Thyroid gland (tissue), 4 donors: Measurements from ENCODE around the gene PIGS. TPM values are rescaled to one million over a fixed set of nuclear protein-coding genes. Genes with fewer than 3 reads are reported as not detected.

Experiments used
- DNase-seq, 2 donors: peaks; one replicate each; pipeline ENCODE4 v3.0.0-alpha.2; 2019
- H3K27ac ChIP-seq, 3 donors: fragments of 200-600 bp; sonication (generic); 1 replicate in 2 of 3; 2 replicates in 1 of 3; pipeline ENCODE4 v1.5.1; 2016 to 2019; ENCODE audit warnings: mild to moderate bottlenecking in 1 of 3, moderate library complexity in 1 of 3
- H3K27me3 ChIP-seq: fragments of 200-600 bp; sonication (generic); one replicate; pipeline ENCODE4 v1.5.1; 2019
- H3K36me3 ChIP-seq, 2 donors: fragments of 200-600 bp; sonication (generic); one replicate each; pipeline ENCODE4 v1.5.1; 2016 to 2019
- H3K4me1 ChIP-seq, 2 donors: fragments of 200-600 bp; sonication (generic); one replicate each; pipeline ENCODE4 v1.5.1; 2017 to 2019
- H3K4me3 ChIP-seq, 3 donors: fragments of 200-600 bp; sonication (generic); replicated peaks in 1 of 3; 1 replicate in 2 of 3; 2 replicates in 1 of 3; pipeline ENCODE4 v1.5.1; 2016; ENCODE audit warnings: mild to moderate bottlenecking in 1 of 3
- H3K9me3 ChIP-seq: fragments of 200-600 bp; sonication (generic); one replicate; pipeline ENCODE4 v1.5.1; 2017
- POLR2A ChIP-seq, 2 donors: fragments of 450-650 bp; IDR thresholded peaks; one replicate each; pipeline ENCODE4 v1.6.1; 2017; ENCODE audit warnings: antibody characterized with exemption in 2 of 2, mild to moderate bottlenecking in 2 of 2, moderate library complexity in 1 of 2
- WGBS, 2 donors: methylation state at CpG; one replicate each; pipeline ENCODE4 v1.1.5; 2017; 5-methylcytosine and 5-hydroxymethylcytosine counted together
- intact Hi-C: fragments of 100-400 bp; cut with DNase I; formaldehyde crosslinking; loops from one replicate; pipeline ENCODE4 v1.15.1; 2023
- total RNA-seq, 4 donors: library from RNA; depleted of rRNA; stranded (reverse); fragments of >200 nt; gene quantifications; one replicate each; pipeline ENCODE4 v1.2.3, GENCODE V29; 2016
- TF ChIP-seq, protein P1 (sequence below), 6 experiments: fragments of 200-600 bp in 3 of 6; fragments of 450-650 bp in 3 of 6; sonication (generic) in 3 of 6; IDR thresholded peaks; one replicate each; pipeline ENCODE4 v1.5.1; 2016 to 2019; ENCODE audit warnings: antibody characterized with exemption in 6 of 6, mild to moderate bottlenecking in 2 of 6, inconsistent platforms in 1 of 6, moderate library complexity in 1 of 6

The PIGS gene
- total RNA-seq, 4 donors from 2014 or later: 37.2 to 111 (median 74.7) TPM

DNA sequence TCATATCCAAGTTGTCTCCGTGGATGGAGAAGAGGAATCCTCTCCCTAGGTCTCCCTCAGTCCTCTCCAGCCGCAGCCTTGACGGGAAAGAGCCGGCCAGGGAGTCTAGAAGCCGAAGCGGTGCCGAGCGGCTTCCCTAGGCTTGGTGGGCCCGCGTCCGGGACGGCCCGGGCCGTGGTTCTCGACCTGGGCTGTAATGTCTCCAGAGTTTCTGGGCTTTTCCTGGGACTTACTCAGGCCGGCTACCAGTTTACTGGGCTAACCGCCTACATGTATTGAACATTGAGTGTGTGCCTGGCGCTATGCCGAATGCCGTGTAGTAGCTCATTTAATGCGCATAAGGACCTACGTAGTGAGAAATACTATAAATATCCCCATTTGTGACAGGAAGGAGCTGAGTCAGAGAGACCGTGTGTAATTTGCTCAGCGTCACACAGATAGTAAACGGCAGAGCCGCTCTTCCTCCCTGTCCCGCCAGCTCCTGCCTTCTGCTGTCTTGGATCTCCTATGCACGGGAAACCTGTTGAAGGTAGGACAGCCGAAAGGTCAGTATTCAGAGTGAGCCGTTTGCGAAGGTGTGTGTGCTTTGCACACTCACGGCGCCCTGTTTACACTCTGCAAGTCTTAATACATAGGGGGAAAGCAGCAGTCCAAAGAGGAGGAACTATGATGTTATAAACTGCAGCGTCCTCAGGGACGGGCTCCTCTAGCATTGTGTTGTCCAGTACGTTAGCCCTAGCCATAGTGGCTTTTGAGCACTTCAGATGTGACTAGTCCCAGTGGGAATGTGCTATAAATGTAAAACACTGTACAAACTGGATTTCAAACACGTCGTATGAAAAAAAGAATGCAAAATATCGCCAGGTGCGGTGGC, 28.2 kb upstream of the PIGS start:
- H3K4me1 ChIP-seq: peaks cover 6 to 24% of the 10 kb centered on the region in 2 donors
- no peaks in the 10 kb centered on the region for H3K27me3 ChIP-seq
- H3K27ac ChIP-seq: peak overlapping the region; percentile 71 to 84 (median 83)
- intact Hi-C loops: no loop called here
- H3K36me3 ChIP-seq: no peaks in the 10 kb centered on the region
- peak; percentile 52 to 60 for DNase-seq
- TF ChIP-seq, protein P1, sequence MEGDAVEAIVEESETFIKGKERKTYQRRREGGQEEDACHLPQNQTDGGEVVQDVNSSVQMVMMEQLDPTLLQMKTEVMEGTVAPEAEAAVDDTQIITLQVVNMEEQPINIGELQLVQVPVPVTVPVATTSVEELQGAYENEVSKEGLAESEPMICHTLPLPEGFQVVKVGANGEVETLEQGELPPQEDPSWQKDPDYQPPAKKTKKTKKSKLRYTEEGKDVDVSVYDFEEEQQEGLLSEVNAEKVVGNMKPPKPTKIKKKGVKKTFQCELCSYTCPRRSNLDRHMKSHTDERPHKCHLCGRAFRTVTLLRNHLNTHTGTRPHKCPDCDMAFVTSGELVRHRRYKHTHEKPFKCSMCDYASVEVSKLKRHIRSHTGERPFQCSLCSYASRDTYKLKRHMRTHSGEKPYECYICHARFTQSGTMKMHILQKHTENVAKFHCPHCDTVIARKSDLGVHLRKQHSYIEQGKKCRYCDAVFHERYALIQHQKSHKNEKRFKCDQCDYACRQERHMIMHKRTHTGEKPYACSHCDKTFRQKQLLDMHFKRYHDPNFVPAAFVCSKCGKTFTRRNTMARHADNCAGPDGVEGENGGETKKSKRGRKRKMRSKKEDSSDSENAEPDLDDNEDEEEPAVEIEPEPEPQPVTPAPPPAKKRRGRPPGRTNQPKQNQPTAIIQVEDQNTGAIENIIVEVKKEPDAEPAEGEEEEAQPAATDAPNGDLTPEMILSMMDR (IDR thresholded peaks at IDR 0.05): no peak
- no peak for TF ChIP-seq POLR2A (IDR thresholded peaks at IDR 0.05)
- no peaks in the 10 kb centered on the region for H3K9me3 ChIP-seq
- H3K4me3 ChIP-seq: peak overlapping the region; percentile 24 to 58 (median 29)
- 16 to 30% methylated on average over 25 to 40 of the region's 40 CpGs for WGBS, 2 donors

DNA sequence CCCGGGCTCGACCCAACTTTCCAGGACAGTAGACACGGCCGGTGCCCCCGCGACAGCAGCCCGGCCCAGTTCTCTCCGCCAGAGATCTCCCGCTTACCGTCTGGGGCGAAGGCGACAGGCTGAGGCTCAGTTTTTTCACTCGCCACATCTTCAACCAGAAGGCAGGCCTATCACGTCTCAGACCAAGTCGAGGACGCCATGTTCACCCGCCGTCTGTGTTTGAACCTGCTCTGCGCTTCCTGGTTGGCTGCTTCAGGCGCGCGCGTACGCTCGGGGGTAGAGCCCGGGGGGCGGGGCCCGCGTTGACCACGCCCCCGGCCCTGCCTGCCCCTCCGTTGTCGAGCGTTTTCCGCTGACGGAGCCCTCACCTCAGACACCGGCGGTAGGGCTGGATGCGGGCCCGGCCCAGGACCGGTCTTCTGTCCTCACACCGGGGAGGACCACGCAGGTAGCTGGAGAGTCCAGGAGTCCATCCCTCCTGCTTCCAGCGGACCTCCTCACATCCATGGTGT, 27.5 kb upstream of the PIGS start, which contains the start of gene SPAG5:
SPAG5 (minus strand) TSS at position 227 of the 512 bp plus-strand sequence; CDS start at position 148, 79 bp downstream.
- intact Hi-C loops: no loop called here
- WGBS, 2 donors: 1 to 2% methylated on average over 16 to 19 of the region's 44 CpGs
- peak; percentile 95 to 96 for DNase-seq
- Histone ChIP-seq H3K4me3 (peak within 1 kb of the TSS; percentile 24 to 58 (median 29)), H3K27me3 (no peaks in the 10 kb centered on the region), H3K4me1 (peaks cover 6 to 24% of the 10 kb centered on the region in 2 donors), H3K9me3 (no peaks in the 10 kb centered on the region), H3K36me3 (no peaks in the 10 kb centered on the region), H3K27ac (peak within 1 kb of the TSS; percentile 71 to 84 (median 83))
- TF ChIP-seq, protein P1 (IDR thresholded peaks at IDR 0.05): no peak
- TF ChIP-seq POLR2A (IDR thresholded peaks at IDR 0.05): peak; percentile 69 to 91

DNA sequence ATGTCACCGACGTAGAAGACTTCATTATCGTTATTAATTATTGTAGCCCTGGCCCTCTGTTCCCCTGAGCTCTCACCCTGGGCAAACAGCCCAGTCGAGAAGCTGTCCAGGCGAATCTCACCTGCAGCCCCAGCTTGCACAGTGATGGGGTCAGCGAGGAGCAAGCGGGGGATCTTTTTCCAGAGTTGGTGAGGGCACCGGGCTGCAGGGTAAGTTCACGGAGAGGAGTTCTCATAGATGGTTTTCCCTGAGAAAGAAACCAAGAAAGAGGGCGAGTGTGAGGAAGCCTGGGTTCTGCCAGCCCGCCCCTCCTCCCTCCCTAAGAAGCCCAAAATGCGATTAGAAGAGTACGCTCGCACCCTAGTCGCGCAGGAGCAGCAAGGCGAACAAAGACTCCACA, 27.1 kb upstream of the PIGS start:
- Histone ChIP-seq H3K9me3 (no peaks in the 10 kb centered on the region), H3K36me3 (no peaks in the 10 kb centered on the region), H3K4me1 (peaks cover 6 to 24% of the 10 kb centered on the region in 2 donors), H3K4me3 (peak overlapping the region in 2 of 3 donors; percentile 24 to 29), H3K27me3 (no peaks in the 10 kb centered on the region), H3K27ac (peak overlapping the region in 1 of 3 donors; percentile 83)
- 3 to 4% methylated on average over 16 to 17 of the region's 17 CpGs for WGBS, 2 donors
- DNase-seq: no peak
- TF ChIP-seq, protein P1 (IDR thresholded peaks at IDR 0.05): no peak
- TF ChIP-seq POLR2A (IDR thresholded peaks at IDR 0.05): no peak
- intact Hi-C loops: no loop called here

DNA sequence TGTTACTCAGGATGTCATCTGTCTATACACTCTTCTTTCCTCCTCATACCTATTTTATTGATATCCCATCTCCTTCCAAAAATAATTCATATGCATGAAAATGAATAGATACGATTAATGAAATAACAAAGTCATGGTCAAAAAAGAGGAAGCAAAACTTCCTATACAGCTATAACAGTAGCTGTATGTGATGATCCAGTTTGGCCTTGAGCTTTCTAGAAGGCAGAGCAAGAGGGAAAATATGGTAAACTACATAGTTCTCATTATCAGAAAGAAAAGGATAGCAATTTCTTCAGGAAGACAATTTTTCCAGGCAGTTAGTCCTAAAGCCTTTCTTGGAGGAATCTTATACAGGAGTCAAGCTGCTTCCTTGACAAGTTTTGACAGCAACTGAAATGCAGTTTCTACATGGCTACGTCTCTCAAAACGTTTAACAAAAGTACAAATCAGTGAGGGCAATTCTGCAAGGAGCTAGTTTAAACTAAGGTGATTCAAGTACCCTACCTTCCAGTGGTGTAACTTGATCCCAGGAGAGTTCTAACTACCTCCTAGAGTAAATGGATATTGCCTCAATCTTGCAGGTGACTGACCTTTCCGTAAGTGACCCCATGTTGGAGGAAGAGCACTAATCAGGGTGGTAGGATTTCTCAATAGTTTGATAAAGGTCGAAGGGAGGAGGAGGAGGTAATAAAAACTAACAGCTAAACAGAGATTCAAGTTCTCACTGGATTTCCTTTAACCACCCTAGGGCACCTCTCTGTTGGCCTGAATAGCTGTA, 26.5 kb upstream of the PIGS start:
- Histone ChIP-seq H3K4me3 (no peak overlapping the region), H3K36me3 (no peaks in the 10 kb centered on the region), H3K27me3 (no peaks in the 10 kb centered on the region), H3K9me3 (no peaks in the 10 kb centered on the region), H3K27ac (no peak overlapping the region), H3K4me1 (peaks cover 6 to 24% of the 10 kb centered on the region in 2 donors)
- intact Hi-C loops: no loop called here
- WGBS, 2 donors: 30 to 33% methylated on average over 5 of the region's 5 CpGs
- DNase-seq: no peak
- TF ChIP-seq, protein P1 (IDR thresholded peaks at IDR 0.05): no peak
- no peak for TF ChIP-seq POLR2A (IDR thresholded peaks at IDR 0.05)
